Smooth muscle cell of trachea (primary cell): ENCODE results near the gene EIF3K. TPM values are rescaled to one million over a fixed set of nuclear protein-coding genes. Genes with fewer than 3 reads are reported as not detected.

Experiments used
- total RNA-seq: library from RNA; depleted of rRNA; stranded (reverse); fragments of >200 nt; gene quantifications from 2 replicates; pipeline ENCODE4 v1.2.1, GENCODE V29; 2014

EIF3K gene, protein sequence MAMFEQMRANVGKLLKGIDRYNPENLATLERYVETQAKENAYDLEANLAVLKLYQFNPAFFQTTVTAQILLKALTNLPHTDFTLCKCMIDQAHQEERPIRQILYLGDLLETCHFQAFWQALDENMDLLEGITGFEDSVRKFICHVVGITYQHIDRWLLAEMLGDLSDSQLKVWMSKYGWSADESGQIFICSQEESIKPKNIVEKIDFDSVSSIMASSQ
- 329 and 465 TPM in 2 replicates for total RNA-seq

GRCh38 chr19:38618590-38619360, at the start of gene EIF3K:
Gene EIF3K (plus strand): TSS chr19:38619188. CDS start chr19:38619269, 81 bp downstream.

DNA sequence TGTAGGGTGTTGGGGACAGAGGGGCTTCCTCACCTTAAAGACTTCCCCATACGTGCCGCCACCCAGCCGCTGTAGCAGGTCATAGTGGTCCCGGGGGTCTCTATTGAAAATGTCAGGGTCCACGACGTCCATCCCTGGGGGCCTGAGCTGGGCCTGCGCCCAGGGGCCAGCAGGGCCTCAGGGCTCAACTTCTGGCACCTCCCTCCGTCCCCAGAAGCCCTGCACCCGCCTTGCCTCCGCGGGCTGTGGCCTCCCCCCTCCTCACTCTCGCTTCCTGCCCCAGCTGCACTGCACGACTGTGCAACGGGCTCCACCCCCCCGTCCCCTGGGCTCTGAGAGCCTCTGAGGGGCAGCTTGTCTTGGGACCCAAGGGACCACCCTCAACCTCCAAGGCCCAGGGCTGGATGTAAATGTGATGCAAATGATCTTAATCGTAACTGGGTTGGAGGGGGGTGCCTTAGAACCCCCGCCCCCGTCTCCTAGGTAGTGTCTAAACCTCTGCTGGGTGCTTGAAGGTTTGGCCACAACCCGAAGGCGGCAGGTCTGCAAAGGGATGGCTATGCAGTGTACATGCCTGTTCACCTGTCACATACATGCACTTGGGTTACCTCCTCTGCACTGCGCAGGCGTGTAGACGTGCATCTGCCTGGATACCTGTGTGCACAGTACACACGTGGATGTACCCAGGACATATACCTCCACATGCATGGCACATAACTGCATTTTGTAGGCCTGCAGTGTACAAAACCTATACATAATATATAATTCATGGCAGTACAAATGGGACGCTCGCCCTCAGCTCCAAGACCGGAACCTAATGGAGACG, 1.0 kb upstream of the EIF3K start, which contains the start of gene MAP4K1:
Gene MAP4K1, minus strand, starts transcription at position 190 of the 826 bp plus-strand sequence. Its CDS starts 58 bp downstream, at position 132.

GRCh38 chr19:38647368-38647965, 28.5 kb downstream of the EIF3K start, which contains the start of gene ACTN4:
Gene ACTN4 (plus strand): TSS chr19:38647649. CDS start chr19:38647746, 97 bp downstream.

Other genes starting within 250 kb of the EIF3K start
- 302 and 326 TPM in 2 replicates for gene PSMD8, start 244.6 kb upstream of the EIF3K start, total RNA-seq
- gene GGN, start 231.2 kb upstream of the EIF3K start, total RNA-seq: 0.29 and 1.2 TPM in 2 replicates
- gene SPRED3, start 230.5 kb upstream of the EIF3K start, total RNA-seq: 0.66 and 2.9 TPM in 2 replicates
- 11.9 and 12.6 TPM in 2 replicates for gene FAM98C, start 216.1 kb upstream of the EIF3K start, total RNA-seq
- gene RASGRP4, start 193.0 kb upstream of the EIF3K start, total RNA-seq: not detected in 2 replicates
- gene RYR1, start 185.5 kb upstream of the EIF3K start, total RNA-seq: under 0.01 TPM in 2 replicates
- 0.33 and 0.58 TPM in 2 replicates for gene MAP4K1, start 1.2 kb upstream of the EIF3K start, total RNA-seq
- 345 and 354 TPM in 2 replicates for gene ACTN4, start 28.5 kb downstream of the EIF3K start, total RNA-seq
- gene CAPN12, start 125.3 kb downstream of the EIF3K start, total RNA-seq: 0.15 and 0.17 TPM in 2 replicates
- gene LGALS7, start 154.3 kb downstream of the EIF3K start, total RNA-seq: not detected in 2 replicates
- 0.73 TPM in 1 of 2 replicates, not detected in the other for gene LGALS7B, start 170.0 kb downstream of the EIF3K start, total RNA-seq
- not detected in 2 replicates for gene LGALS4, start 193.8 kb downstream of the EIF3K start, total RNA-seq
- gene ECH1, start 212.6 kb downstream of the EIF3K start, total RNA-seq: 12.2 and 33.6 TPM in 2 replicates
- gene HNRNPL, start 230.8 kb downstream of the EIF3K start, total RNA-seq: 259 and 326 TPM in 2 replicates